Measurements from ENCODE around the gene C4orf50.
"Not testable (repeated sequence)": the region's sequence is repeated elsewhere in the genome, so short reads cannot be mapped to it uniquely, and the experiment has no call there.

Gene C4orf50

DNA sequence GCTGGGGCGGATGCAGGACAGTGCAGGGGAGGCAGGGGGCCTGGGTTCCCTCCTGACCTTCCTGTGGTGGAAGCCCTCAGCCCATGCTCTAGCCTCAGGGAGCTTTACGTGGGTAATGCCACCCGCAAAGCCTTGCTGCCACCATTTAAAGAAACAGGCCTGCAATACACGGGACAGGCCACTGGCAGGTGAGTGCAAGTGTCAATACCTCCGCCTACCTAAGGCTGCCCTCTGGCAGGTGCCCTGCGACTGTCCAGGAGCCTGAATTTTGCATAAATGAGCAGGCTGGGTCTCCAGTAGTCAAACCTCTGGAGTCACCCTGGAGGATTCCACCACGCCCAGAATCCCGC, 131.2 kb downstream of the C4orf50 start:
- no peak for DNase-seq

DNA sequence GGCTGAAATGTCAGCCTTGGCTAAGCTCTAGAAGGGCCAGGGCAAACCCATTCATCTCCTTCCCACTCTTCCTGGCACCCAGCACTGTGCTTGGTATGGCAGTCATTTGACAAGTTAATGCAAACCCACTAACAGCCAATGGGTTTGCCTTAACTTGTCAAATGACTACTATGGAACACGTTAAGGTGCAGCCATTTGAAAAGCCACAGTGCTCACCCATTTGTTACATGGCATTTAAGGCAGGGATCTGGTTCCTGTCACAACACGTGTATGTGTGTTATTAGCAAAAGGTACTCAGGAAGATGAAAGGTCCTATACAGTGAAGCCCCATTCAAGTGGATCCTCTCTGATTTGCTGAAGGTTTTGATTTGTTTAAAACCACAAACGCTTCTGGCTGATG, 132.5 kb downstream of the C4orf50 start:
- DNase-seq = no peak

DNA sequence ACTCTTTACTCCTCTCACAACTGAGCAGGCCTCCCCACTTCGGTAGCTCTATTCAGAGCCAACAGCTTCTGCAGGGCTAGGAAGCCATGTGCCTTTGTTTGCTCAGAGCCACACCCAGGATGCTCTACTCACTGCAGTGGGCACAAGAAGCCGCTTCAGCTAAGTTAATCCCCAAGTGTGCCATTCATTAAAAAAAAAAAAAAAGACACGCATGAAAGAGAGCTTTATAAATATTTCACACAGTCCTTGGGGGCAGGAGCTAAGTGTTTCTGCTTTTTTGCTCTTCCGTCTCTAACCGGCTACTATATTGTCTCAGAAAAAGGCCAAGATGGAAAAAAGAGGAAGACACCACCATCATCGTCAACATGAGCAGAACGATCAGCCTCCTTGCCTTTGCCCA, 133.4 kb downstream of the C4orf50 start:
- DNase-seq = no peak

GRCh38 chr4:5883916-5884315, 134.3 kb downstream of the C4orf50 start:
- DNase-seq = no peak

- no peak for DNase-seq
These were observed 135.3 kb downstream of the C4orf50 start for GRCh38 chr4:5882947-5883346.

DNA sequence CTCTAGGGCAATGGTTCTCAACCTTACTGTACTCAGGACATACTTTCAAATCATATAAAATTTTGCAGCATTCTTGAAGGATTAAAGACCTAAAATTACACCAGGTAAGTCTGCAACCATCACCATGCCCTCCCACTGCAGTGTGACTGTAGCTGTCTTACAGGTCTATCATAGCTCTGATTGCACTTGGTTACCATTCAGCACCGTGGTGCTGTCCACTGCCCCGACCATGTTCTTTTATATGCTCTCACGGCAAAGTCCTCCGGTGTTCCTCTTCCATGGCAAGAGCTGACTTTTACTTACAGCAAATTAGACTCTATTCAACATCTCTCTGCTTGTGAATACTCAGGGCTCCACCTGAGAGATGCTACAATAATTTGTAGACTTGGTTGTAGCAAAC, 136.9 kb downstream of the C4orf50 start:
- no peak for DNase-seq

- DNase-seq = no peak
These were observed 139.9 kb downstream of the C4orf50 start for GRCh38 chr4:5878359-5878758.

GRCh38 chr4:5877392-5877791, 140.8 kb downstream of the C4orf50 start:
- DNase-seq = no peak

DNA sequence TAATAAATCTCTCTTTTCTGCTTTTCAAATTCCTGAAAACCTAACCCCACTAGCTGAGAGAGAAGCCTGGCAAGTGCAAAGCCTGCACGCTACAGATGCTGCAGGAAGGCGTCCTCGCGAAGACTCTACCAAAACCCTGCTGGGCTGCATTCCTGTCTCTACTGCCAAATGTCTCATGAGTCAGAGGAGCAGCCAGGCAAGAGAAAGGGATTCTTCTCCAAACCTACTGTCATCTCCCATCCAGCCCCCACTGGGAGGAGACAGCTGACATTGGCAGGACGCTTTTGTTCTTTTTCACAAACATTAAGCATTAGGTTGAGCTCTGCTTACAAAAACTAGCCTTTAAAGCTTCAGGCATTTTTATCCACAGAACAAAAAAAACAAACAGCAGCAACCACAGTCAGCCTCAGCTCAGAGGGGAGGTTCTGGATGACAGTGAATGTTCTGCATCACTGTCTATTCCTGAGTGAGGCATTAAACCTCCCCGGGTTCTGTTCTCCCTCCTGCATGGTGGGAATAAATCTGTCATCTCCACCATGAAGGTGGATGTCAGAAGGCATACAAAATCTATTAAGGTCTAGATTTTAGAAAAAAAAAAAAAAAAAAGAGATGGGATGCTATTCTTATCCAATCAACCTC, 143.3 kb downstream of the C4orf50 start:
- DNase-seq = no peak

- no peak for DNase-seq
These were observed 147.5 kb downstream of the C4orf50 start for GRCh38 chr4:5870701-5871100.

- DNase-seq = no peak
These were observed 148.1 kb downstream of the C4orf50 start for GRCh38 chr4:5869966-5870619.

DNA sequence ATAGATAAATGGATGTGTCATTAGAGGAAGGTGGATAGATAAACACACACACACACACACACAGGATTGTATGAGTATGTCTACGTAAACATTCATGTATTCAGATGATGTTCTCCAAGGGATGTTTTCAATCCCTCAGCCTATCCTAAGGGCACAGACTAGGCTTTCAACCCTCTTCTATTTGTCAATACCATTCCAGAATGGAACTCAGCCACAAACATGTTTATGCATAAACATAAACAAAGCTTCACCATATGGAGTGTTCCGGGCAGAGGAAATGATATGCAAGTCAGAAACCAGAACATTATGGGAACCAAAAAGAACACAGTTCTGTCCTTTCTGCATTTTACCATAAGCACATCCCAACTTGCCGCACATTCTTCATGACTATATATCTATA, 150.4 kb downstream of the C4orf50 start:
- DNase-seq = no peak

DNA sequence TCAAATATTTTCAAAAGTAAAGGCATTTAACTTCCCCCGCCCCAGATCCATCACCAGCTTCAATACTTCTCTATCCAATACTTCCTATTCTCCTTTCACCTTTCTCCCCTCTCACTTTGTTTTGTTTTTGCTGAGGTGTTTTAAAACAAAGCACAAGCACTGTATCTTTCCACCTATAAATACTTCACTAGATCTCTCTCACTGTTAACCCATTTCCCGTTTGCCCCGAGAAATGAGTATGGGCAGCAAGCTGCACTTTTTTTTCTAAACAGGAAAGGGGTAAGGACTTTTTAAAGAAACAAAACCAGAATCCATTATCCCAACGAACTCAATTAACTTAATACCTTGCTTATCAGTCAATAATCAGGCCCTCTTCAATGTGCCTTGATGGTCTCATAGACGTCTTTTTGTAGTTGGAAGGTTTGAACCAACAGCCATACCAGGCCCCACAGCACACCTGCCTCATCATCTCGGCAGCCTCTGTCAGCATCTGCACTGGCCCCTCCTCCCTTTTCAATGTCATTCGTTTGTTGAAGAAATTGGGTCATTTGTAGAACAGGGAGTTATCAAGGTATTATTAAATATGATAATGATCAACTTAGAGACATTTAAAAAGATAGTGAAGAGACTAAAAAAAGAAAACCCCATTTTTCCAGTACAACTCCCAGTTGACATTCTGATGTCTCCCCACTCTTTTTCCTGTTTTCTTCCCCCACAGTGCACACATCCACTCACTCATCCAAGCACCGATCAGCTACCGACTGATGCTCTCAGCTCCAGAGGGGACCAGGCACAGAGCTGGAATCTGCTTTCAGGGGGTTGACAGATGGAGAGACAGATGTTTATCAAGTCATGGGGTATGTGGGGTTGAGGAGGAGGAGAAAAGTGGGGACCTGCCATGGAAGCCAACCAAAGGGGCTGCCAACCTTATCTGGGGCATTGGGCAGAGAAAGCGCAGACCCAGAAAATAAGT, 151.1 kb downstream of the C4orf50 start:
- DNase-seq = no peak

GRCh38 chr4:5865896-5866599, 152.2 kb downstream of the C4orf50 start:
- no peak for DNase-seq

GRCh38 chr4:5863461-5864113, 154.6 kb downstream of the C4orf50 start:
- no peak for DNase-seq

DNA sequence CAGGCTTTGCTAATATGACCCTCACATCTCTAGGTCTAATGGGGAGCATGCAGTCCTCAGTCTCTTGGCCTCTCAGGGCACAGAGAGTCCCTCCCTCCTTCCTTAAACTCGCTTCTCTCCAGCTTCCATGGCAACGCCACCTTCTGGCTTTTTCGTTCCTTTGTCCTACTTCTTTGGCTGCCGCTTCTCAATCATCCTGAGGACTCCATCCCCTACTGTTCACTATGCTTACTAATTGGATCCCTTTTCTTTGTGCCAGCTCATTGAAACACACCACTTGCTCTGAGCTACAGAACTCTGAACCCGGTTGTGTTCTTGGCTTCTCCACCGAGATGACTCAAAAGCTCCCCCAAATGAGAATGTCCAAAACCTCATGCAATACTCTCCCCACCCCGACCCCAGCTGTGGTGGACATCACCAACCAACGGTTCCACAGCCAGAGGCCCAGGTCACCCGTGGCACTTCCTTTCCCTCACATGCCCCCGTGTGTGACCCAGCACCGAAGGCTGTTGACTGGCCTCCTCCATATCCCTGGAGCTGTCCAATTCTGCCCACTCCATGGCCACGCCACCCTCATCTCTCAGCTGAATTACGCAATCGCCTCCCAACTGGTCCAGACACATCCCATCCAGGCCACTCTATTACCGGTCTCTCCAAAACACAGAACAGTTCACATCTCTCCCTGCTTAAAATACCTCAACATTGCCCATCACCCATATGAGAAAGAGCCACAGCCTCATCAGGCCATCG, 160.0 kb downstream of the C4orf50 start:
- no peak for DNase-seq

DNA sequence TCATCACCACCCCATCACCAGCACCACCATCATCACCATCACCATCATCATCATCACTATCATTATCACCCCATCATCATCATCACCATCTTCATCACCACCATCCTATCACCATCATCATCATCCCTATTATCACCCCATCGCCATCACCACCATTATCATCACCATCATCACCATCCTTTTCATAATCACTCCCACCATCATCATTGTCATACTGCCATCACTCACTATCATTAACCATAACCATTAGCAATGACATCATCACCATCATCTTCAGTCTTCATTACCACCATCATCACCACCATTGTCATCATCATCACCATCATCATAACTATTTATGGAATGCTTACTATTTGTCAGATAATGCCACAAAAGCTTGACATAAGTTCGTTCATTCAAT, 161.0 kb downstream of the C4orf50 start:
- no peak for DNase-seq

- not testable (repeated sequence) for DNase-seq
These were observed 161.9 kb downstream of the C4orf50 start for GRCh38 chr4:5856362-5856761.

- no peak for DNase-seq
These were observed 163.3 kb downstream of the C4orf50 start for GRCh38 chr4:5854929-5855328.

DNA sequence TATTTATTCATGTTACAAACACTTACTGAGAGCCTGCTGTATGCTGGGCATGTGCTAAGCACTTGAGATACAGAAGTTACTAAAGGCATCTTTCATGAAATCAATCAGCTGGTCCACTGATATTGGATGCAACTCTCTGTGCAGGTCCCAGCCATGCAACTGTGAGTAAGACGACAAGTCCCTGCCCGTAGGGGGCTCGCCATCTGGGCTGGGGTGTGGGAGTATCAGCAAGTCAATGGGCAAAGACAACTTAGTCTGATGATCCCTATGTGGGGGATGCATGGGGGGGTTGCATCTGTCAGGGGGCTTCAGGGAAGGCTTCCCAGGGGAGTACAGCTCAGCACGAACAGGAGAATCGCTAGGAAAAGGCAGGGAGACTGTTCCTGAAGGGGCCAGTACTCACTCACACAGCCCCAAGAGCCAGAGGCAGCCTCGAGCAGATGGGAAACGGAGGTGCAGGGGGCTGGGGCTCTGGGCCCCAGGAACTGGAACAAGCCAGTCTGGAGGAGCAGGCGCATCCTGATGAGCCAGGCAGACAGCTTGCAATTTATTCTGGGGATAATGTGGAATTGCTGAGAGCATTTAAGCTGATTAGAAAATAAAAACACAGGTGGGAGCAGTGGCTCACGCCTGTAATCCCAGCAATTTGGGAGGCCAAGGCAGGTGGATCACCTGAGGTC, 165.6 kb downstream of the C4orf50 start:
- no peak for DNase-seq

DNA sequence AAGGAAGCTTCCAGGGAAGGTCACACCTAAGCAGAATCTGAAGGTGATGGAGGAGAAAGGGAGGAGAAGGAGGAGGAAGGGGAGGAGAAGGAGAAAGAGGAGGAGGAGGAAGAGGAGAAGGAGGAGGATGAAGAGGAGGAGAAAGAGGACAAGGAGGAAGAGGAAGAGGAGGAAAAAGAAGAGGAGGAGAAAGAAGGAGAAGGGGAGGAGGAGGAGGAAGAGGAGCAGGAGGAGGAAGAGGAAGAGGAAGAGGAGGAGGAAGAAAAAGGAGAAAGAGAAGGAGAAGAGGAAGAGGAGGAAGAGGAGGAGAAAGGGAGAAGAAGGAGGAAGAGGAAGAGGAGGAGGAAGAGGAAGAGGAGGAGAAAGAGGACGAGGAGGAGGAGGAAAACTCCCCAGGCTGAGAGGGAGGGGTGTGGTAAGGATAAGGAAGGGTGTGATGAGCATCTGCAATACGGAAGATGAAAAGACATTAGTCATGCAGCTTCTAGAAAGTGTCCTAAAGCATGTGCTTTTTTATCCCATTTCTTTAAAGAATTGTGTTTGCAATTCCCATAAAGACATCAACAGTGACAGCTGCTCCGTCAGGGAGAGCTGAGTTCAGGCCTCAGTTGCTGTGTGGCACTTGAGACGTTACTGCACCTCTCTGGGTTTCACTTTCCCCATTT, 166.5 kb downstream of the C4orf50 start:
- no peak for DNase-seq
